ENCODE measurements around the gene ACTRT2. TPM values are rescaled to one million over a fixed set of nuclear protein-coding genes. Genes with fewer than 3 reads are reported as not detected.
A peak's percentile ranks its signal among the peaks of the same experiment; 100 is the strongest.

The ACTRT2 gene
- total RNA-seq, 1 donor from 2014 or later = not detected

DNA sequence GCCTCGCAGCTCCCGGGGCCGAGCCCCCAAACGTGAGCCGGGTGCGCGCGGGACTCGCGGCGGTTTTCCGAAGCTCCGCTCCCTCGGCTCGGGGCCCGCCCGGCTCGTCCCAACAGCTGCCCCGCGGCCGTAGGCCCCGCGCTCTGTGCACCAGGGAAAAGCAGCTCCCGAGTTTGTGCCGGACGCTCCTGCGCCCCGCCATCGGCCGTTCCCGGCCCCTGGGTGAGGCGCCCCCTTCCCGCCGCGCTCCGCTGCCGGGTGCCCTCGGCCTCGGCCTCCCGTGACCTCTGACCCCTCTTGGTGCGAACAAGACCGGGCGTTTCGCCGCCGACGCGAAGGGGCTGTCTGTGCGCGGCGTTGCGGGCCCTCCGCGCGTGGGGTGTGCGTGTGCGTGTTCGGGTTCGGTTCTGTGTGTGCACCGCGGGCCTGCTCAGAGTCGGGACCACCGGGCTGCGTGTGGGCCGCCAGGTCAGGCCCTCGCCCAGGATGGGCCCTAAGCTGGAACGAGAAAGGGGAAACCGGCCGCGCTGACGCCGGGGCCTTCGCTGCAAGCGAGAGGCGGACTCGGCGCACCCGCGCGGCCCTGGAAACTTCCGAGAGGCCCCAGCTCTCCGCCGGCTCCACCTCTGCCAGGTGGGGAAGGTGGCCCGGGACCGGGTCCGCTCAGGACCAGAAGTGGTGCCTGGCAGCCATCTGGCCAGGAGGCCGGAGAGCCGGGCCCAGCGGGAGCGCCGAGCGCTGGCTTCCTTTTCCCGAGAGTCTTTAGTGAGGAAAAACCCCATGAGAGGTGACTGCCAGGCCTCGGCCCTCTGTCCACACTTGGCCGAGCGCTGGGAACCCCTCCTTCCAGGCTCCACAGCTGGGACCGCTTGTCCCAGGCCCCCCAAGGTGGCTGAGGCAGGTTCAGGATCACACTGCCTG is 49.6 kb downstream of the ACTRT2 start:
- TF ChIP-seq, protein P1, sequence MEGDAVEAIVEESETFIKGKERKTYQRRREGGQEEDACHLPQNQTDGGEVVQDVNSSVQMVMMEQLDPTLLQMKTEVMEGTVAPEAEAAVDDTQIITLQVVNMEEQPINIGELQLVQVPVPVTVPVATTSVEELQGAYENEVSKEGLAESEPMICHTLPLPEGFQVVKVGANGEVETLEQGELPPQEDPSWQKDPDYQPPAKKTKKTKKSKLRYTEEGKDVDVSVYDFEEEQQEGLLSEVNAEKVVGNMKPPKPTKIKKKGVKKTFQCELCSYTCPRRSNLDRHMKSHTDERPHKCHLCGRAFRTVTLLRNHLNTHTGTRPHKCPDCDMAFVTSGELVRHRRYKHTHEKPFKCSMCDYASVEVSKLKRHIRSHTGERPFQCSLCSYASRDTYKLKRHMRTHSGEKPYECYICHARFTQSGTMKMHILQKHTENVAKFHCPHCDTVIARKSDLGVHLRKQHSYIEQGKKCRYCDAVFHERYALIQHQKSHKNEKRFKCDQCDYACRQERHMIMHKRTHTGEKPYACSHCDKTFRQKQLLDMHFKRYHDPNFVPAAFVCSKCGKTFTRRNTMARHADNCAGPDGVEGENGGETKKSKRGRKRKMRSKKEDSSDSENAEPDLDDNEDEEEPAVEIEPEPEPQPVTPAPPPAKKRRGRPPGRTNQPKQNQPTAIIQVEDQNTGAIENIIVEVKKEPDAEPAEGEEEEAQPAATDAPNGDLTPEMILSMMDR (IDR thresholded peaks at IDR 0.05; ENCODE audit: insufficient read depth, low read length, poor library complexity, severe bottlenecking) = no peak
- Histone ChIP-seq H3K4me3 (ENCODE audit: low read depth, low read length) (peak overlapping the region; percentile 14), H3K27me3 (ENCODE audit: control insufficient read depth, insufficient read depth, low read length) (peaks cover 84% of the 10 kb centered on the region), H3K36me3 (ENCODE audit: control insufficient read depth, insufficient read depth, low read length) (no peaks in the 10 kb centered on the region)
- no peak for DNase-seq (ENCODE audit: low read depth)

DNA sequence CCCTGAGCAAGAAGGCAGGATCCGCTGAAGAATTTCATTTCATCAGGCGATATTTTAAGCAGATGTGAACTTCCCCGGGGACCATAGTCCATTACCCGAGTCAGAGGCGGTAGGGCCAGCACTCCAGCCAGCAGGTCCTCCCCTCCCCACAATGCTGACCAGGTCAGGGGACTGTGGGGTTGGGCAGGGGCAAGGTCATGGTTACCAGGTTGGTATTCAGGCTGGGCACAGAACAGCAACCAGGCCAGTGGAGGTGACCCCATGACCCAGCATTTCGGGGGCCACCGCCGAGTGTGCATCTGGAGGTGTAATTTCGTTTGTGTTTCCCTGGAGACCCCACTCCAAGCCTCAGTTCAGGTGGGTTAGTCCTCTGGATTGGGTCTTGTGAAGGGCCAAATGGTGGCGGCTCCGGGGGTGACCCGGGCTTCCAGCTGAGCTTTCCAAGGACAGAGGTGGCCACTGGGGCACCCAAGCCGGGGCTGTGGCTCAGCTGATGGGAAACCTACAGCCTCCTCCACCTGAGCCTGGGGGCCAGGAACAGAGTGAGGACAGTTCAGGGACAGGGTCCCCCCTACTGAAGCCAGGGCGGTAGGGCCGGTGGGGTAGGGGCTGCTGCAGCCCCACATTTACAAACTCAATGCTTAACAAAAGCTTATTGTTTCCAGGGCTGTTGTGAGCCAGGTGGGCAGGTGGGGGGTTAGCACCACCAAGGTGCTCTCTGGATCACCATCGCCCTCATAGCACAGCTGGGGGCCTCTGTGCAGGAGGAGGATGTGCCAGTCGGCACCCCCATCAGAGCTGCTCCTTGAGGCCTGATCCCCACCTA is 50.5 kb downstream of the ACTRT2 start:
- no peaks in the 10 kb centered on the region for H3K36me3 ChIP-seq (ENCODE audit: control insufficient read depth, insufficient read depth, low read length)
- TF ChIP-seq, protein P1 (IDR thresholded peaks at IDR 0.05; ENCODE audit: insufficient read depth, low read length, poor library complexity, severe bottlenecking) = no peak
- no peak for DNase-seq (ENCODE audit: low read depth)
- H3K27me3 ChIP-seq (ENCODE audit: control insufficient read depth, insufficient read depth, low read length) = peaks cover 84% of the 10 kb centered on the region
- peak overlapping the region; percentile 3 for H3K4me3 ChIP-seq (ENCODE audit: low read depth, low read length)

Other genes starting within 250 kb of the ACTRT2 start
- gene TTC34, start 219.8 kb upstream of the ACTRT2 start, total RNA-seq = under 0.01 and 0.13 TPM in 2 replicates
- gene PRDM16, start 47.7 kb downstream of the ACTRT2 start, total RNA-seq = 1.4 and 5.6 TPM in 2 replicates

All from kidney epithelial cell (primary cell).